ENCODE results near the gene RERG. TPM values are rescaled to one million over a fixed set of nuclear protein-coding genes. Genes with fewer than 3 reads are reported as not detected.

RERG gene
- total RNA-seq, 1 donor from 2014 or later = 0.14 TPM

DNA sequence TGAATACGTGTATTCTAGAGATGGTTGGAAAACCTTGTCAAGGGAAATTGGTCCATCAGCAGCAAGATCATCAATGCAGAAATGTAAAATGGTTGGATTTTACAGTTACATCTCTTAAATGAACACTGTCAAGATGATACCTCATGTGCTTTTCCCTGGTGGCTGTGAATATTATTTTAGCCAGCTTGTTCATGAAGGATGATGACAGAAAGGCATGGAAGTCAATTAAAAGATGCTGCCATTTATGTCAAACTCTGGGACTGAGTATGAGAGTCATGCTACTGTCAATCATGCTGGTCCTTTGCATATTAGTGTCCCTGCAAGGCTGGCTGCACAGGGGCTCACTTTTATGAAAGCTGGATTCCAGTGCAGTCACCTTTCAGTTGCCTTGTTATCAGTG, 10.3 kb upstream of the RERG start:
- Mint-ChIP-seq H3K27me3 (ENCODE audit: low read depth, unreplicated experiment) (peaks cover 43% of the 10 kb centered on the region), H3K27ac (ENCODE audit: unreplicated experiment) (no peak overlapping the region), H3K9me3 (ENCODE audit: unreplicated experiment) (no peaks in the 10 kb centered on the region), H3K4me3 (ENCODE audit: unreplicated experiment) (no peak overlapping the region), H3K36me3 (ENCODE audit: low read depth, unreplicated experiment) (no peaks in the 10 kb centered on the region), H3K4me1 (ENCODE audit: low read depth, unreplicated experiment) (no peaks in the 10 kb centered on the region)
- Histone ChIP-seq H2AFZ (ENCODE audit: low read depth, low read length) (no peak overlapping the region), H3K36me3 (ENCODE audit: insufficient read depth, low read length) (no peaks in the 10 kb centered on the region), H3K4me2 (ENCODE audit: low read length) (no peak overlapping the region), H3K9ac (ENCODE audit: low read length) (no peak overlapping the region), H4K20me1 (ENCODE audit: insufficient read depth, low read length) (no peaks in the 10 kb centered on the region), H3K9me3 (ENCODE audit: insufficient read depth, low read depth, low read length) (no peaks in the 10 kb centered on the region), H3K27me3 (ENCODE audit: insufficient read depth, low read length) (peaks cover 3% of the 10 kb centered on the region), H3K79me2 (ENCODE audit: insufficient read depth, low read length) (no peaks in the 10 kb centered on the region), H3K4me3 (ENCODE audit: insufficient read depth, low read depth, low read length) (no peak overlapping the region), H3K27ac (ENCODE audit: low read depth, low read length) (no peak overlapping the region), H3K4me1 (ENCODE audit: insufficient read depth, low read length) (no peaks in the 10 kb centered on the region)
- no peak for DNase-seq (ENCODE audit: low read depth)
- no peak for FAIRE-seq
- TF ChIP-seq, protein P1, sequence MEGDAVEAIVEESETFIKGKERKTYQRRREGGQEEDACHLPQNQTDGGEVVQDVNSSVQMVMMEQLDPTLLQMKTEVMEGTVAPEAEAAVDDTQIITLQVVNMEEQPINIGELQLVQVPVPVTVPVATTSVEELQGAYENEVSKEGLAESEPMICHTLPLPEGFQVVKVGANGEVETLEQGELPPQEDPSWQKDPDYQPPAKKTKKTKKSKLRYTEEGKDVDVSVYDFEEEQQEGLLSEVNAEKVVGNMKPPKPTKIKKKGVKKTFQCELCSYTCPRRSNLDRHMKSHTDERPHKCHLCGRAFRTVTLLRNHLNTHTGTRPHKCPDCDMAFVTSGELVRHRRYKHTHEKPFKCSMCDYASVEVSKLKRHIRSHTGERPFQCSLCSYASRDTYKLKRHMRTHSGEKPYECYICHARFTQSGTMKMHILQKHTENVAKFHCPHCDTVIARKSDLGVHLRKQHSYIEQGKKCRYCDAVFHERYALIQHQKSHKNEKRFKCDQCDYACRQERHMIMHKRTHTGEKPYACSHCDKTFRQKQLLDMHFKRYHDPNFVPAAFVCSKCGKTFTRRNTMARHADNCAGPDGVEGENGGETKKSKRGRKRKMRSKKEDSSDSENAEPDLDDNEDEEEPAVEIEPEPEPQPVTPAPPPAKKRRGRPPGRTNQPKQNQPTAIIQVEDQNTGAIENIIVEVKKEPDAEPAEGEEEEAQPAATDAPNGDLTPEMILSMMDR (IDR thresholded peaks at IDR 0.05; ENCODE audit: insufficient read depth, low read depth, low read length) = no peak
- TF ChIP-seq EZH2 (IDR thresholded peaks at IDR 0.05; ENCODE audit: insufficient read depth, low read length) = no peak

DNA sequence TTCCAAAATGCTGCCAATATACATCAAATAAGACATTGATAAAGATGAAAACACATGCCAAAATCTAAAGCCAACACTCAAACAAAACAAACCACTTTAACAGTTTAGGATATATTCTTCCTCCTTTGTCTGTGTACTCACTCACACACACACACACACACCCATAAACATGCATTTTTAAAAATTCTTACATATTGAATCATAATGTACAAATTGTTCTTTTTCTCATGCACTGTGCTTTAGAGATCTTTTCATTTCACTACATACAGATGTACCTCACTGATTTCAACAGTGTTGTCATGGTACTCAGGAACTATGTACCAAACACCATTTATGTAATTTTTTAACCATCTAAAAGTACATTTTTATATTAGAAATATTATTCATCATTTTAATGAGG, 9.5 kb upstream of the RERG start:
- TF ChIP-seq, protein P1 (IDR thresholded peaks at IDR 0.05; ENCODE audit: insufficient read depth, low read depth, low read length) = no peak
- no peak for TF ChIP-seq EZH2 (IDR thresholded peaks at IDR 0.05; ENCODE audit: insufficient read depth, low read length)
- H3K4me1 Mint-ChIP-seq (ENCODE audit: low read depth, unreplicated experiment) = no peaks in the 10 kb centered on the region
- Histone ChIP-seq H3K4me1 (ENCODE audit: insufficient read depth, low read length) (no peaks in the 10 kb centered on the region), H3K36me3 (ENCODE audit: insufficient read depth, low read length) (no peaks in the 10 kb centered on the region), H3K4me3 (ENCODE audit: insufficient read depth, low read depth, low read length) (no peak overlapping the region), H3K79me2 (ENCODE audit: insufficient read depth, low read length) (no peaks in the 10 kb centered on the region), H3K9me3 (ENCODE audit: insufficient read depth, low read depth, low read length) (no peaks in the 10 kb centered on the region), H3K9ac (ENCODE audit: low read length) (no peak overlapping the region), H4K20me1 (ENCODE audit: insufficient read depth, low read length) (no peaks in the 10 kb centered on the region), H2AFZ (ENCODE audit: low read depth, low read length) (no peak overlapping the region), H3K27ac (ENCODE audit: low read depth, low read length) (no peak overlapping the region), H3K4me2 (ENCODE audit: low read length) (no peak overlapping the region), H3K27me3 (ENCODE audit: insufficient read depth, low read length) (peaks cover 3% of the 10 kb centered on the region)
- peaks cover 40% of the 10 kb centered on the region for H3K27me3 Mint-ChIP-seq (ENCODE audit: low read depth, unreplicated experiment)
- no peak overlapping the region for H3K27ac Mint-ChIP-seq (ENCODE audit: unreplicated experiment)
- FAIRE-seq (no peak), DNase-seq (ENCODE audit: low read depth) (no peak)
- H3K4me3 Mint-ChIP-seq (ENCODE audit: unreplicated experiment) = no peak overlapping the region
- H3K9me3 Mint-ChIP-seq (ENCODE audit: unreplicated experiment) = no peaks in the 10 kb centered on the region
- no peaks in the 10 kb centered on the region for H3K36me3 Mint-ChIP-seq (ENCODE audit: low read depth, unreplicated experiment)

DNA sequence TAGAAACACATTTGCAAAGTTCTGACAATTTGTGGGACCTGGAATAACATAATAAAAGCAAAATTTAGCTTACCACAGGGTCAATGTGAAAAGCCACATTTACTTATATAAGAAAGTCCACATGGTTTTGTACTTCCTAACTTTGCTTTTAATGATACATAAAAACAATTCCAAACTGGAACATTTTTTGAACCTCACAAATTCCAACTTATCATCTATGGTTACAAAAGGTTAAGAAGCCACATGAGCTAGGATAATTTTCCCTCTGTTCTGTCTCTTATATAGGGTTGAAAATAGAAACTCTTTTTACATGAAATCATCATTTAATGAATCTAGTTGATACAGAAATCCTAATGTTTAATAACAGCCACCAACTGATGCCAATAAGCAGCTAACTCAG, 8.9 kb upstream of the RERG start:
- FAIRE-seq = no peak

More for the DNA sequence above, 8.9 kb upstream of the RERG start:
- Mint-ChIP-seq H3K9me3 (ENCODE audit: unreplicated experiment) (no peaks in the 10 kb centered on the region), H3K27ac (ENCODE audit: unreplicated experiment) (no peak overlapping the region), H3K4me1 (ENCODE audit: low read depth, unreplicated experiment) (no peaks in the 10 kb centered on the region), H3K4me3 (ENCODE audit: unreplicated experiment) (no peak overlapping the region), H3K27me3 (ENCODE audit: low read depth, unreplicated experiment) (peaks cover 38% of the 10 kb centered on the region), H3K36me3 (ENCODE audit: low read depth, unreplicated experiment) (no peaks in the 10 kb centered on the region)
- Histone ChIP-seq H3K4me1 (ENCODE audit: insufficient read depth, low read length) (no peaks in the 10 kb centered on the region), H3K9me3 (ENCODE audit: insufficient read depth, low read depth, low read length) (no peaks in the 10 kb centered on the region), H3K4me3 (ENCODE audit: insufficient read depth, low read depth, low read length) (no peak overlapping the region), H3K4me2 (ENCODE audit: low read length) (no peak overlapping the region), H3K9ac (ENCODE audit: low read length) (no peak overlapping the region), H3K79me2 (ENCODE audit: insufficient read depth, low read length) (no peaks in the 10 kb centered on the region), H3K27ac (ENCODE audit: low read depth, low read length) (no peak overlapping the region), H4K20me1 (ENCODE audit: insufficient read depth, low read length) (no peaks in the 10 kb centered on the region), H3K27me3 (ENCODE audit: insufficient read depth, low read length) (peaks cover 3% of the 10 kb centered on the region), H3K36me3 (ENCODE audit: insufficient read depth, low read length) (no peaks in the 10 kb centered on the region), H2AFZ (ENCODE audit: low read depth, low read length) (no peak overlapping the region)
- TF ChIP-seq EZH2 (IDR thresholded peaks at IDR 0.05; ENCODE audit: insufficient read depth, low read length) = no peak
- TF ChIP-seq, protein P1 (IDR thresholded peaks at IDR 0.05; ENCODE audit: insufficient read depth, low read depth, low read length) = no peak
- no peak for DNase-seq (ENCODE audit: low read depth)

Measured in astrocyte (in vitro differentiated cells and primary cell).